Measurements from ENCODE around the gene MTHFD2L.

The MTHFD2L gene

DNA sequence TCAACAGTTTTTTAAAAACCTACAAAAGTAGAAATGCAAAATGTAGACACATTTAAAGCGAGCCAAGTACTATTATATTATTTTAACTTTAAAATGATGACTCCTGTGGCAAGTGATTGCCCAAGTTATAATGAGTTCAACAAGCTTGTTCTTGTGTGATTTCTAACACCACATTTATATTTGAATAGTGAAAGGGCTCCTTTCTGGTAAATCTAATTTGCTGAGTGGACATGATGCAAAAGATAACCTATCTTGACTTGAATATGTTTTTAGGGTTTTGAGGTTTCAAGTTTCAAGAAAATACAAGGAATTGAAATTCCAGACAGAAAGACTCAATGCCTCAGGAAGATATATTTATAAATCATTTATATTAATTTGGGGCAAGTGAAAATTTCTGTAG is 149.3 kb downstream of the MTHFD2L start:
- FAIRE-seq (no peak), DNase-seq (ENCODE audit: insufficient read length, low spot score) (no peak)
- TF ChIP-seq TAF1 (IDR thresholded peaks at IDR 0.05; ENCODE audit: low read depth, low read length) (no peak), POU2F2 (IDR thresholded peaks at IDR 0.05; ENCODE audit: low read depth, low read length) (no peak), PAX5 (IDR thresholded peaks at IDR 0.05; ENCODE audit: insufficient read depth, low read length, severe bottlenecking) (no peak), SPI1 (IDR thresholded peaks at IDR 0.05; ENCODE audit: low read depth, low read length) (no peak), POLR2A (IDR thresholded peaks at IDR 0.05; ENCODE audit: low read depth, low read length) (no peak), POLR2AphosphoS5 (IDR thresholded peaks at IDR 0.05; ENCODE audit: low read depth, low read length) (no peak)

- DNase-seq (ENCODE audit: insufficient read length, low spot score) (no peak), FAIRE-seq (no peak)
- no peak for TF ChIP-seq POLR2AphosphoS5 (IDR thresholded peaks at IDR 0.05; ENCODE audit: low read depth, low read length)
- TF ChIP-seq SPI1 (IDR thresholded peaks at IDR 0.05; ENCODE audit: low read depth, low read length) = no peak
- TF ChIP-seq TAF1 (IDR thresholded peaks at IDR 0.05; ENCODE audit: low read depth, low read length) = no peak
- TF ChIP-seq POU2F2 (IDR thresholded peaks at IDR 0.05; ENCODE audit: low read depth, low read length) = no peak
- TF ChIP-seq PAX5 (IDR thresholded peaks at IDR 0.05; ENCODE audit: insufficient read depth, low read length, severe bottlenecking) = no peak
- TF ChIP-seq POLR2A (IDR thresholded peaks at IDR 0.05; ENCODE audit: low read depth, low read length) = no peak
Observed at GRCh38 chr4:74308215-74308614, 150.3 kb downstream of the MTHFD2L start, which contains the start of gene EPGN. Gene EPGN (plus strand): TSS chr4:74308470. CDS start chr4:74308534, 64 bp downstream.

GRCh38 chr4:74309223-74309622 is 151.3 kb downstream of the MTHFD2L start:
- FAIRE-seq = peak; percentile 52
- DNase-seq (ENCODE audit: insufficient read length, low spot score) = no peak
- no peak for TF ChIP-seq PAX5 (IDR thresholded peaks at IDR 0.05; ENCODE audit: insufficient read depth, low read length, severe bottlenecking)

- DNase-seq (ENCODE audit: insufficient read length, low spot score) (no peak), FAIRE-seq (peak; percentile 60)
Observed at GRCh38 chr4:74311696-74312313, 153.9 kb downstream of the MTHFD2L start.

DNA sequence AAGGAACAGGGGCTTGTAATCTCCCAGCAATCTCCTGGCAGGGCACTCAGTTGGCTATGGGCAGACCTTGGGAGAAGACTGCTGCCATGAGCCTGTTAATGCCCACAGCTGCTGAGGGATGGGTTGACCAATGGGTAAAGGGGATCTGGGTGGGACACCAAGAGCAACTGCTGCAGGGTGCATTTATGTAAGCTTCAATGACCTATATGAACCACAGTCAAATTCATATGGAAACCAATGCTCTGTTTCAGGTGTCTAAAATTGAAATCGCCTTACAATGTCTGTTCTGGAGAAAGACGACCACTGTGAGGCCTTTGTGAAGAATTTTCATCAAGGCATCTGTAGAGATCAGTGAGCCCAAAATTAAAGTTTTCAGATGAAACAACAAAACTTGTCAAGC is 156.4 kb downstream of the MTHFD2L start:
- DNase-seq (ENCODE audit: insufficient read length, low spot score) (no peak), FAIRE-seq (no peak)
- TF ChIP-seq SPI1 (IDR thresholded peaks at IDR 0.05; ENCODE audit: low read depth, low read length) (no peak), POLR2AphosphoS5 (IDR thresholded peaks at IDR 0.05; ENCODE audit: low read depth, low read length) (no peak), POLR2A (IDR thresholded peaks at IDR 0.05; ENCODE audit: low read depth, low read length) (no peak), TAF1 (IDR thresholded peaks at IDR 0.05; ENCODE audit: low read depth, low read length) (no peak), POU2F2 (IDR thresholded peaks at IDR 0.05; ENCODE audit: low read depth, low read length) (no peak), PAX5 (IDR thresholded peaks at IDR 0.05; ENCODE audit: insufficient read depth, low read length, severe bottlenecking) (no peak)

More at GRCh38 chr4:74311696-74312313, 153.9 kb downstream of the MTHFD2L start:
- TF ChIP-seq SPI1 (IDR thresholded peaks at IDR 0.05; ENCODE audit: low read depth, low read length) = no peak
- no peak for TF ChIP-seq POLR2A (IDR thresholded peaks at IDR 0.05; ENCODE audit: low read depth, low read length)
- no peak for TF ChIP-seq TAF1 (IDR thresholded peaks at IDR 0.05; ENCODE audit: low read depth, low read length)
- no peak for TF ChIP-seq POLR2AphosphoS5 (IDR thresholded peaks at IDR 0.05; ENCODE audit: low read depth, low read length)
- TF ChIP-seq PAX5 (IDR thresholded peaks at IDR 0.05; ENCODE audit: insufficient read depth, low read length, severe bottlenecking) = no peak
- TF ChIP-seq POU2F2 (IDR thresholded peaks at IDR 0.05; ENCODE audit: low read depth, low read length) = no peak

DNA sequence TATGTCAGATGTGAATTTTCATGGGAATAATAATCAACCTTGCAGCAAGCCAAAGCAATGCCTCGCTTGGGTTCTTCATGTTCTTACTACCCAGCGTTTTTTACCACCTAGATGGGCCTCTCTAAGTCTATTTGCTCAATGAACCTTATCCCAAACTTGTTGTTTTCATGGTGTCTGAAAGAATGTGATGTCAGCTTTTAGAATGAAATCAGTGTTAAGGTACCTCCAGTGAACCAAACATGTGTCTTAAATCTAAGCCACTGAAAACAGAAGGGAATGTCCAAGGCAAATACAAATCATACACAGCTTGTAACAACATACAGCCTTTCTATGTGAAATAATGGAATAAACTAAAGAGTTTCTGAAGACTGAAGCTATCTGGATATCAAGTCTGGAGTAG is 157.0 kb downstream of the MTHFD2L start:
- FAIRE-seq (no peak), DNase-seq (ENCODE audit: insufficient read length, low spot score) (no peak)
- TF ChIP-seq PAX5 (IDR thresholded peaks at IDR 0.05; ENCODE audit: insufficient read depth, low read length, severe bottlenecking) (no peak), SPI1 (IDR thresholded peaks at IDR 0.05; ENCODE audit: low read depth, low read length) (no peak), POU2F2 (IDR thresholded peaks at IDR 0.05; ENCODE audit: low read depth, low read length) (no peak), POLR2AphosphoS5 (IDR thresholded peaks at IDR 0.05; ENCODE audit: low read depth, low read length) (no peak), POLR2A (IDR thresholded peaks at IDR 0.05; ENCODE audit: low read depth, low read length) (no peak), TAF1 (IDR thresholded peaks at IDR 0.05; ENCODE audit: low read depth, low read length) (no peak)

DNA sequence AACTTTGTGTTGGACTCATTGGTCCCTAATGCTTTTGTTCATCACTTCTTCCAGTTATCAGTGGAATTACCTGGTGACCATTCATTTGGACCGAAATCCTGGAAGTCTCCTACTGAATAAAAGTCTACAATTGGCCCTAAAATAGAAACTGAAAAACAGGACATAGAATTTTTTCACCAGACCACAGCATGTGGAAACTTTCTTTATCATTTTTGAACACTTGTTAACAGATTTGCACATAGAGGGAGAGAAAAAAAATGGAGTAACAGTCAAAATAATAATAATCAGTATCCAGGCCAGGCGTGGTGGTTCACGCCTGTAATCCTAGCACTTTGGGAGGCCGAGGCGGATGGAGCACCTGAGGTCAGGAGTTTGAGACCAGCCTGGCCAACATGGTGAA is 157.5 kb downstream of the MTHFD2L start:
- FAIRE-seq (no peak), DNase-seq (ENCODE audit: insufficient read length, low spot score) (no peak)
- no peak for TF ChIP-seq POU2F2 (IDR thresholded peaks at IDR 0.05; ENCODE audit: low read depth, low read length)
- no peak for TF ChIP-seq POLR2A (IDR thresholded peaks at IDR 0.05; ENCODE audit: low read depth, low read length)
- TF ChIP-seq SPI1 (IDR thresholded peaks at IDR 0.05; ENCODE audit: low read depth, low read length) = no peak
- no peak for TF ChIP-seq TAF1 (IDR thresholded peaks at IDR 0.05; ENCODE audit: low read depth, low read length)
- TF ChIP-seq POLR2AphosphoS5 (IDR thresholded peaks at IDR 0.05; ENCODE audit: low read depth, low read length) = no peak
- TF ChIP-seq PAX5 (IDR thresholded peaks at IDR 0.05; ENCODE audit: insufficient read depth, low read length, severe bottlenecking) = no peak

- no peak for DNase-seq (ENCODE audit: insufficient read length, low spot score)
- no peak for TF ChIP-seq POLR2AphosphoS5 (IDR thresholded peaks at IDR 0.05; ENCODE audit: low read depth, low read length)
- no peak for TF ChIP-seq POLR2A (IDR thresholded peaks at IDR 0.05; ENCODE audit: low read depth, low read length)
- no peak for TF ChIP-seq PAX5 (IDR thresholded peaks at IDR 0.05; ENCODE audit: insufficient read depth, low read length, severe bottlenecking)
- TF ChIP-seq POU2F2 (IDR thresholded peaks at IDR 0.05; ENCODE audit: low read depth, low read length) = no peak
- no peak for TF ChIP-seq TAF1 (IDR thresholded peaks at IDR 0.05; ENCODE audit: low read depth, low read length)
- no peak for TF ChIP-seq SPI1 (IDR thresholded peaks at IDR 0.05; ENCODE audit: low read depth, low read length)
- no peak for FAIRE-seq
Observed at GRCh38 chr4:74316397-74316796, 158.5 kb downstream of the MTHFD2L start.

- no peak for DNase-seq (ENCODE audit: insufficient read length, low spot score)
- TF ChIP-seq PAX5 (IDR thresholded peaks at IDR 0.05; ENCODE audit: insufficient read depth, low read length, severe bottlenecking) (no peak), POLR2A (IDR thresholded peaks at IDR 0.05; ENCODE audit: low read depth, low read length) (no peak), POLR2AphosphoS5 (IDR thresholded peaks at IDR 0.05; ENCODE audit: low read depth, low read length) (no peak), TAF1 (IDR thresholded peaks at IDR 0.05; ENCODE audit: low read depth, low read length) (no peak), SPI1 (IDR thresholded peaks at IDR 0.05; ENCODE audit: low read depth, low read length) (no peak), POU2F2 (IDR thresholded peaks at IDR 0.05; ENCODE audit: low read depth, low read length) (no peak)
- FAIRE-seq = peak; percentile 9
Observed at GRCh38 chr4:74317616-74318246, 159.8 kb downstream of the MTHFD2L start.

All from GM12891 (cell line).